Endothelial cell of umbilical vein (primary cell): Measurements from ENCODE around the gene TTN. TPM values are rescaled to one million over a fixed set of nuclear protein-coding genes. Genes with fewer than 3 reads are reported as not detected.

Experiments
- BruUV-seq: library from RNA; stranded (reverse); fragments of 400-500 nt; replicated peaks from 2 replicates; lab custom pipeline; 2021; lab: Mats Ljungman, UMichigan
- CTCF ChIA-PET: fragments of 300-600, 350-600 bp; sonication (Branson Sonifier 250); formaldehyde crosslinking; loops from one replicate; lab custom pipeline; 2021; ENCODE audit warnings: antibody characterized with exemption, inconsistent platforms; lab: Charles Lee
- POLR2A ChIA-PET: fragments of 300-600, 350-600 bp; sonication (Branson Sonifier 250); formaldehyde crosslinking; loops from one replicate; lab custom pipeline; 2021; ENCODE audit warnings: antibody characterized with exemption, inconsistent platforms; lab: Charles Lee
- DNase-seq: peaks from one replicate; pipeline ENCODE4 v3.0.0-alpha.2; 2011; ENCODE audit warnings: low read depth, low spot score
- FAIRE-seq: peaks from 2 replicates; lab custom pipeline; 2011; peaks lifted over from hg19 to GRCh38; lab: Jason Lieb, UNC
- H2AFZ ChIP-seq: 2 replicates; pipeline ENCODE4 v1.6.0; 2012; ENCODE audit warnings: low read depth, low read length, control low read depth, inconsistent platforms
- H3K27ac ChIP-seq: 2 replicates; pipeline ENCODE4 v1.5.1; 2011; ENCODE audit warnings: low read depth, mild to moderate bottlenecking, control low read depth, low read length, moderate library complexity; ENCODE audit not compliant: insufficient read depth
- H3K27me3 ChIP-seq, 2 experiments: 2 replicates each; pipeline versions ENCODE4 v1.6.0 to v1.6.1; 2011; ENCODE audit warnings: low read length in 2 of 2, mixed read lengths in 1 of 2; ENCODE audit not compliant: control insufficient read depth in 2 of 2, insufficient read depth in 2 of 2
- H3K36me3 ChIP-seq, 2 experiments: 2 replicates in 1 of 2; 3 replicates in 1 of 2; pipeline ENCODE4 v1.5.1; 2011; ENCODE audit warnings: low read length in 2 of 2, mild to moderate bottlenecking in 1 of 2, moderate library complexity in 1 of 2; ENCODE audit not compliant: control insufficient read depth in 2 of 2, insufficient read depth in 2 of 2; ENCODE audit errors: extremely low read depth in 1 of 2
- H3K4me1 ChIP-seq: 3 replicates; pipeline ENCODE4 v1.5.1; 2011; ENCODE audit warnings: mild to moderate bottlenecking, low read length; ENCODE audit not compliant: control insufficient read depth, insufficient read depth; ENCODE audit errors: extremely low read depth
- H3K4me2 ChIP-seq: 2 replicates; pipeline ENCODE4 v1.6.1; 2011; ENCODE audit warnings: low read length, control low read depth, mixed read lengths; ENCODE audit not compliant: insufficient read depth
- H3K4me3 ChIP-seq, 3 experiments: fragments of 200-600 bp in 1 of 3; sonication (generic), shearing (Covaris generic) in 1 of 3; replicated peaks in 1 of 3; 2 replicates each; pipeline ENCODE4 v1.5.1; 2011 to 2016; ENCODE audit warnings: control low read depth in 3 of 3, low read length in 3 of 3, mild to moderate bottlenecking in 2 of 3, inconsistent platforms in 1 of 3, low read depth in 1 of 3, moderate library complexity in 1 of 3; ENCODE audit not compliant: insufficient read depth in 1 of 3
- H3K79me2 ChIP-seq: 2 replicates; pipeline ENCODE4 v1.6.0; 2012; ENCODE audit warnings: low read length, inconsistent platforms; ENCODE audit not compliant: control insufficient read depth, insufficient read depth
- H3K9ac ChIP-seq: replicated peaks from 2 replicates; pipeline ENCODE3; 2011; ENCODE audit warnings: low read length, control low read depth; ENCODE audit not compliant: insufficient read depth; ENCODE audit errors: extremely low read depth
- H3K9me1 ChIP-seq: replicated peaks from 3 replicates; pipeline ENCODE4 v1.6.0; 2011; ENCODE audit warnings: mild to moderate bottlenecking, low read length; ENCODE audit not compliant: control insufficient read depth, insufficient read depth; ENCODE audit errors: extremely low read depth
- H3K9me3 ChIP-seq: replicated peaks from 2 replicates; pipeline ENCODE4 v1.5.1; 2012; ENCODE audit warnings: low read length, inconsistent platforms; ENCODE audit not compliant: control insufficient read depth, insufficient read depth
- H4K20me1 ChIP-seq: replicated peaks from 2 replicates; pipeline ENCODE3; 2011; ENCODE audit warnings: mild to moderate bottlenecking, low read length; ENCODE audit not compliant: control insufficient read depth, insufficient read depth; ENCODE audit errors: extremely low read depth
- EZH2 ChIP-seq: IDR thresholded peaks from 2 replicates; pipeline ENCODE4 v1.6.1; 2012; ENCODE audit warnings: borderline replicate concordance, low read depth, mild to moderate bottlenecking, moderate library complexity, low read length, inconsistent platforms; ENCODE audit not compliant: severe bottlenecking
- FOS ChIP-seq: IDR thresholded peaks from 2 replicates; pipeline ENCODE4 v1.6.1; 2011; ENCODE audit warnings: mild to moderate bottlenecking, low read length, moderate library complexity, borderline replicate concordance; ENCODE audit not compliant: insufficient read depth
- GATA2 ChIP-seq: IDR thresholded peaks from 2 replicates; pipeline ENCODE4 v1.7.0; 2011; ENCODE audit warnings: low read depth, mild to moderate bottlenecking, moderate library complexity, mixed read lengths, low read length; ENCODE audit not compliant: insufficient read length, insufficient read depth
- JUN ChIP-seq: IDR thresholded peaks from 2 replicates; pipeline ENCODE4 v1.6.1; 2011; ENCODE audit warnings: borderline replicate concordance, low read depth; ENCODE audit not compliant: insufficient read length, insufficient read depth
- MYC ChIP-seq: IDR thresholded peaks from one replicate; pipeline ENCODE4 v1.6.1; 2011; ENCODE audit warnings: mild to moderate bottlenecking, low read depth, low read length
- POLR2A ChIP-seq: IDR thresholded peaks from 2 replicates; pipeline ENCODE4 v1.6.1; 2012; ENCODE audit warnings: low read depth, mild to moderate bottlenecking, control low read depth, low read length
- POLR2AphosphoS5 ChIP-seq: IDR thresholded peaks from 2 replicates; pipeline ENCODE4 v1.6.1; 2012; ENCODE audit warnings: low read depth, mild to moderate bottlenecking, control low read depth, low read length, moderate library complexity; ENCODE audit not compliant: insufficient read depth
- dilution Hi-C: fragments of 300-500 bp; cut with MboI; formaldehyde crosslinking; loops from one replicate; pipeline ENCODE4 v1.15.0; 2019; ENCODE audit warnings: low sequenced_read_pairs; ENCODE audit not compliant: extremely low pct_ligation_motif_present
- intact Hi-C: fragments of 100-400 bp; cut with micrococcal nuclease; formaldehyde crosslinking; loops from one replicate; pipeline ENCODE4 v1.10.0; 2022
- polyA plus RNA-seq, 4 experiments: library from polyadenylated mRNA; depleted of rRNA in 3 of 4; stranded (reverse) in 3 of 4; unstranded in 1 of 4; fragments of >200 nt; gene quantifications; 2 replicates each; pipeline versions ENCODE4 v1.2.1 to v1.2.3, GENCODE V29; 2011 to 2012; ENCODE audit warnings: missing spikeins in 1 of 4
- total RNA-seq: library from RNA; stranded (reverse); gene quantifications from 2 replicates; pipeline ENCODE4 v1.2.3, GENCODE V29; 2021
- TF ChIP-seq, protein P1 (sequence below): IDR thresholded peaks from 2 replicates; pipeline ENCODE4 v1.6.1; 2011; ENCODE audit not compliant: insufficient read depth, insufficient read length
- TF ChIP-seq, protein P2 (sequence below), 2 donors: IDR thresholded peaks; 1 replicate in 1 of 2; 2 replicates in 1 of 2; pipeline ENCODE4 v1.5.1; 2011; ENCODE audit warnings: low read length in 2 of 2, mild to moderate bottlenecking in 2 of 2, moderate library complexity in 2 of 2, control low read depth in 1 of 2, inconsistent platforms in 1 of 2, low read depth in 1 of 2; ENCODE audit not compliant: insufficient read depth in 1 of 2; ENCODE audit errors: extremely low read depth in 1 of 2

TTN gene
- total and polyA plus RNA-seq, 2 donors (not counting 3 experiments of a cell fraction or from before 2014, with no cell fraction given) = 0.11 to 0.49 TPM

DNA sequence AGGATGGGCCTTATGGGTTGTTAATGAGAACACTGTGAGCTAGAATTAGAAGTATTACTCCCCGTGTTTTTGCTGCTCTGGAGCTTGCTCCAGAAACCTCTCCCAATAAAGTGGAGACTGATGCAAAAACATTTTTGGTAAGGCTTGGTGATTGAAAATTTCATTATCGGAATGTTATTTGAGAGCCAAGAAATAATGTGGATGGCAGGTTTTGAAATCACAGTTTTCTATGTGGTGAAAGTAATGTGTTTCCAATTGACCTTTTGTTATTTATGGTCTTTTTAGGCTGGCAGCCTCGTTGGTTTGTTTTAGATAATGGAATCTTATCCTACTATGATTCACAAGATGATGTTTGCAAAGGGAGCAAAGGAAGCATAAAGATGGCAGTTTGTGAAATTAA, 321.9 kb downstream of the TTN start:
- BruUV-seq = no TSS peak
- no peaks in the 10 kb centered on the region for H3K9me1 ChIP-seq
- FAIRE-seq = no peak
- H3K36me3 ChIP-seq = peaks cover 0 to 2% of the 10 kb centered on the region in 2 experiments
- no peak overlapping the region for H3K4me2 ChIP-seq
- no peak overlapping the region for H2AFZ ChIP-seq
- ChIA-PET POLR2A (no interaction called here), CTCF (no interaction called here)
- peaks cover 22% of the 10 kb centered on the region for H3K4me1 ChIP-seq
- H3K27ac ChIP-seq = no peak overlapping the region
- H3K9ac ChIP-seq = no peak overlapping the region
- TF ChIP-seq JUN (no peak), FOS (no peak)
- TF ChIP-seq, protein P1, sequence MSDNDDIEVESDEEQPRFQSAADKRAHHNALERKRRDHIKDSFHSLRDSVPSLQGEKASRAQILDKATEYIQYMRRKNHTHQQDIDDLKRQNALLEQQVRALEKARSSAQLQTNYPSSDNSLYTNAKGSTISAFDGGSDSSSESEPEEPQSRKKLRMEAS = no peak
- no peaks in the 10 kb centered on the region for H3K27me3 ChIP-seq
- H4K20me1 ChIP-seq = no peaks in the 10 kb centered on the region
- H3K79me2 ChIP-seq = peaks cover 67% of the 10 kb centered on the region
- DNase-seq = no peak
- dilution Hi-C loops (no loop called here), intact Hi-C loops (loop anchor here (10.0 kb wide), 1 partner anchor 339 kb away; no protein-coding TSS in a partner anchor)
- H3K9me3 ChIP-seq = no peaks in the 10 kb centered on the region
- no peak overlapping the region for H3K4me3 ChIP-seq

DNA sequence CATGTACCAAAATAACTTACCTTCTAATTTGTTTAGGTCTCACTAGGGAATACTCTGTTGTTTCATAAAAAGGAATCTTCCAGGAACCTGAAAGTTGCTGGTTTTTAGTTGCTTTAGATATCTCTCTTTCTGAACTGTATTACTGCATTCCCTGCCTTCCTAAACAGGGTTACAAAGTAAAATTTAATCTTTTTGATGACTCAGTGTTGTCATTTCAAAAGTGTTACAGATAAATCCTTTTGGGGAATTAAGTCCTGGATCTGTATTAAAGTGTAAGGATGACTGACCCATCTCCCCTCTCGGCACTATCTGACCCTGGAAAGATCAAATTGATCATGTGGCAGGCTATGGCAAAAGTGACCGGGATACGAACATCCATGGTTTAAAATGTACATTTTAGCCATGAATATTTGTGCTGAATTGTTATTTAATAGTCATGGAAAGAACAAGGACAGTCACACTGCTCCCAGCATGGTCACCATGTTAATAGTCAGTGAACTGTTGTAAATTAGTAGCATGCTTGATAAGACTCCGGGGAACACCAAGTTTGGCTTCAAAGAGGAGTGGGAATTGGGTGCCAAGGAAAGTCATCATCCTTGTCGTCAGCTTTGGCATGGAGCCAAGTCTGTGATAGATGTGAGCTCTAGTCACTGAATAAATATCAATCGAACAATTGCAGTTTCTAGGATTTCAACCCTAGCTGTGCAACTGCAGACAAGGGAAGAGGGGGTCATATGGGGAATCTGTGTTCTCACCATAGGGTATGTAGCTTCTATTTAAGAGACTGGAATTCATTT, 322.8 kb downstream of the TTN start:
- no peak overlapping the region for H3K4me3 ChIP-seq
- intact Hi-C loops (loop anchor here (5.0 to 10.0 kb wide), 2 partner anchors 340 to 778 kb away; partner anchors contain the start of gene SESTD1), dilution Hi-C loops (no loop called here)
- H3K27ac ChIP-seq = no peak overlapping the region
- H3K27me3 ChIP-seq = no peaks in the 10 kb centered on the region
- CTCF ChIA-PET = no interaction called here
- no peak overlapping the region for H3K4me2 ChIP-seq
- POLR2A ChIA-PET = no interaction called here
- no peaks in the 10 kb centered on the region for H4K20me1 ChIP-seq
- peaks cover 27% of the 10 kb centered on the region for H3K4me1 ChIP-seq
- peaks cover 67% of the 10 kb centered on the region for H3K79me2 ChIP-seq
- FAIRE-seq (peak; percentile 54), DNase-seq (peak; percentile 53)
- BruUV-seq = no TSS peak
- no peak for TF ChIP-seq JUN
- TF ChIP-seq EZH2 = no peak
- TF ChIP-seq MYC = no peak
- TF ChIP-seq POLR2AphosphoS5 = no peak
- TF ChIP-seq, protein P1 = no peak
- no peak for TF ChIP-seq FOS
- no peak for TF ChIP-seq GATA2
- no peak for TF ChIP-seq POLR2A
- TF ChIP-seq, protein P2, sequence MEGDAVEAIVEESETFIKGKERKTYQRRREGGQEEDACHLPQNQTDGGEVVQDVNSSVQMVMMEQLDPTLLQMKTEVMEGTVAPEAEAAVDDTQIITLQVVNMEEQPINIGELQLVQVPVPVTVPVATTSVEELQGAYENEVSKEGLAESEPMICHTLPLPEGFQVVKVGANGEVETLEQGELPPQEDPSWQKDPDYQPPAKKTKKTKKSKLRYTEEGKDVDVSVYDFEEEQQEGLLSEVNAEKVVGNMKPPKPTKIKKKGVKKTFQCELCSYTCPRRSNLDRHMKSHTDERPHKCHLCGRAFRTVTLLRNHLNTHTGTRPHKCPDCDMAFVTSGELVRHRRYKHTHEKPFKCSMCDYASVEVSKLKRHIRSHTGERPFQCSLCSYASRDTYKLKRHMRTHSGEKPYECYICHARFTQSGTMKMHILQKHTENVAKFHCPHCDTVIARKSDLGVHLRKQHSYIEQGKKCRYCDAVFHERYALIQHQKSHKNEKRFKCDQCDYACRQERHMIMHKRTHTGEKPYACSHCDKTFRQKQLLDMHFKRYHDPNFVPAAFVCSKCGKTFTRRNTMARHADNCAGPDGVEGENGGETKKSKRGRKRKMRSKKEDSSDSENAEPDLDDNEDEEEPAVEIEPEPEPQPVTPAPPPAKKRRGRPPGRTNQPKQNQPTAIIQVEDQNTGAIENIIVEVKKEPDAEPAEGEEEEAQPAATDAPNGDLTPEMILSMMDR (IDR thresholded peaks at IDR 0.05; ENCODE audit: extremely low read depth in 1 of 2, insufficient read depth in 1 of 2, low read depth in 1 of 2, low read length in 2 of 2) = no peak
- no peak overlapping the region for H3K9ac ChIP-seq
- H3K9me1 ChIP-seq = no peaks in the 10 kb centered on the region
- no peaks in the 10 kb centered on the region for H3K9me3 ChIP-seq
- peaks cover 0 to 2% of the 10 kb centered on the region in 2 experiments for H3K36me3 ChIP-seq
- no peak overlapping the region for H2AFZ ChIP-seq
